Glomerular visceral epithelial cell (primary cell): Measurements from ENCODE around the gene SERPING1.
A peak's percentile ranks its signal among the peaks of the same experiment; 100 is the strongest.

Source experiments
- DNase-seq: peaks from one replicate; pipeline ENCODE4 v3.0.0-alpha.2; 2016; ENCODE audit errors: extremely low spot score

Gene SERPING1

DNA sequence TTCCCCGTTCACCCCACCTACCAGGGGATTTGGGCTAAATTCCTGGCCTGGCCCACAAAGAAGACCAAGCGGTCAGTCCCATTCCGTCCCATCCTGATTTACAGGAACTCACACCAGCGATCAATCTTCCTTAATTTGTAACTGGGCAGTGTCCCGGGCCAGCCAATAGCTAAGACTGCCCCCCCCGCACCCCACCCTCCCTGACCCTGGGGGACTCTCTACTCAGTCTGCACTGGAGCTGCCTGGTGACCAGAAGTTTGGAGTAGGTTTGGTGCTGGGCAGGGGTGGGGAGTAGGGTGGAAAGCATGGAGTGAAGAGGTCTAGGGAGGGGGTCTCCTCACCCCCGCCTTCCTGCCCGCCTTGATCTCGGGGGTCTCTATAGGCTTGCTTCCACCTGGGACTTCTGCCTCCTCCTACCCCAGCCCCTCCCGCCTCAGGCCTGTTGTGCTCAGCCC is at the start of gene SERPING1:
Gene SERPING1, plus strand, starts transcription at position 225 of the 455 bp plus-strand sequence. CDS start 586 bp downstream, outside the sequence.
- DNase-seq = no peak

DNA sequence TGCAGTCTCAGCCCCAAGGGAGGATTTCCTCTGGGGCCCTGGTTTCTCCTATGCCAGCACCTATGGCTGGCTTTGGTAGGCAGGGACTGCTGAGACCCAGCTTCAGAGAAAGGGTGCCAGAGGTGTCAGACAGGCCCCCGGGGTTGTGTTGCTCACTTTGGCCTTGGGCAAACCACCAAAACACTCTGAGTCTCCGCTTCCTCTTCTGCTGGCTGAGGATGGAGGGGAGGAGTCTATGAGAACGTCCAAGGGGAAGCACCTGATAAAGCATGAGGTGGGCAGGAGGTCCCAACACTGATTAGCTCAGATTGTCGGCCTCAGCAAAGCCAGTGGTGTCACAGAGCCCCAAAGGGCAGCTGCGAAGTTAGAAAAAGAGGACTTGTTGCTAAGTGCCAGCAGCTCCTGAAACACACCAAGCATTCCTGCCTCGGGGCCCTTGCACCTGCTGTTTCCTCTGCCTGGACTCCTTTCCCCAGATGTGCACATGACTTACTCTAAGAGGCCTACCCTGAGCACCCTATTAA is 49.6 kb upstream of the SERPING1 start:
- DNase-seq = no peak

DNA sequence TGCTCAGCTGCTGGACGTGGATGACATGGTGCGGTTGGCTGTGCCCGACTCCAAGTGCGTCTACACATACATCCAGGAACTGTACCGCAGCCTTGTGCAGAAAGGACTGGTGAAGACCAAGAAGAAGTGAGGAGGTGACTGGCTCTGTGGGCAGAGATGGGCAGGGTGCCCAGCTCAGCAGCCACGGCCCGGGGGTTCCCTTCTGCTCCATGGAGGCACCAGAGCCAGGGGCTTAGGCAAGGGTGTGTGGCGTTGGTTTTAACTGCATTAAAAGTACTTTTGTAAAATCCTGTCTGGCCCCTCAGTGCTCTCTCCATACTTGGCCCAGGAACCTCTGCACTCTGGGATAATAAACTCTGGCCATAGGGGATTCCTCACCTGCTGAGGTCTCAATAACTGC is 47.5 kb upstream of the SERPING1 start:
- no peak for DNase-seq

DNA sequence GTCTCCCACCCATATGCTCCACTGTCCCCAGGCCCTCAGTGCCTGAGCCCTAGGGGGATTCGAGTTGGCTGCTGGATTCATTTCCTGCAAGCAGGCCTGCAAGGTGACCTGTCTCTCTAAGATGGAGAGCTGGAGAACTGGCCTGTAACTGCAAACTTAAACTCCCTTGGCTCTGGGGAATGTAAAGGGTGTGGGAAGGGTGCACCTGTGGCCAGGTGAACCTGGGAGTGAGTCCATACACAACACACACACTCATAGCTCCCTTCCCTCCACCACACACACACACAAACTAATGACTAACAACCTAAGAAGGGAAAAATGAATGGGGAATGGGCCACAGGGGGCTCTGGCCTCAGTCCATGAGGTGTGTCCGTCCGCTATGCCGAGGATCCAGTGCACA is 45.5 kb upstream of the SERPING1 start:
- no peak for DNase-seq

DNA sequence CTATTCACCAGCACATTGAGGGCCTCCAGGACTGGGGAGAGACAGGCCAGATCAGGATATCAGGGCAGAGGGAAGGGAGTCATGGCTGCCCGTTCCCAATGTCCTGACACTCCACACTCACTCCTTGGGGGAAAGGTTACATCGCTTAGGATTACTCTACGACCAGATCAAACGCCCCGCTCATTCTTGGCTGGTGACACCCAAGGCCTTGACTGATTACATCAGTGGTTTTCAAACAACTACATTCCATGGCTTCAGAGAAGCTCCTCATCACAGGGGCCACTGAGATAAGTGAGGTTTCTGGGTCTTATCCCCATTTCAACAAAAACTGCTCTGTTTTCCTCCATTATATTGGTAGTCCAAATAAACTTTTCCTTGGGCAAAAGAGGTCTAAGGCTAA is 45.0 kb upstream of the SERPING1 start:
- no peak for DNase-seq

DNA sequence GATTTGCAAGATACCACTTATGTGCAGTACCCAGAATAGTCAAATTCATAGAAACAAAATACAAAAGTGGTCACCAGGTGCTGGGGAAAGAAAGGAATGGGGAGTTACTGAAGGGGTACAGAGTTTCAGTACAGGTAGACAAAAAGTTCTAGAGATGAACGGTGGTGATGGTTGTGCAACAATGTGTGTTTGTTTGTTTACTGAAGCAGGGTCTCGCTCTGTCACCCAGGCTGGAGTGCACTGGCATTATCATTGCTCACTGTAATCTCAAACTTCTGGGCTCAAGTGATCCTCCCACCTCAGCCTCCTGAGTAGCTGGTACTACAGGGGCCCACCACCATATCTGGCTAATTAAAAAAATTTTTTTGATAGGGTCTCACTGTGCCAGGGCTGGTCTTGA is 42.1 kb upstream of the SERPING1 start:
- DNase-seq = no peak

DNA sequence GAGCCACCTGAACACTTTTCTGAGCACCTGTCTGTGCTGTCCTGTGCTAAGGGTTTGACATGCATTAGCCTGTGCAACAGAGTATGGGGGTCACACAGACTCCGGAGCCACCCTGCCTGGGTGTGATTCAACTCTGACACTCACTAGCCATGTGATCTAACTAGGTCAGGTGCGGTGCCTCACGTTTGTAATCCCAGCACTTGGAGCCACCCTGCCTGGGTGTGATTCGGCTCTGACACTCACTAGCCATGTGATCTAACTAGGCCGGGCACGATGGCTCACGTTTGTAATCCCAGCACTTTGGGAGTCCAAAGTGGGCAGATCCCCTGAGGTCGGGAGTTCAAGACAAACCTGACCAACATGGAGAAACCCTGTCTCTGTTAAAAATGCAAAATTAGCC is 41.4 kb upstream of the SERPING1 start:
- DNase-seq = no peak

DNA sequence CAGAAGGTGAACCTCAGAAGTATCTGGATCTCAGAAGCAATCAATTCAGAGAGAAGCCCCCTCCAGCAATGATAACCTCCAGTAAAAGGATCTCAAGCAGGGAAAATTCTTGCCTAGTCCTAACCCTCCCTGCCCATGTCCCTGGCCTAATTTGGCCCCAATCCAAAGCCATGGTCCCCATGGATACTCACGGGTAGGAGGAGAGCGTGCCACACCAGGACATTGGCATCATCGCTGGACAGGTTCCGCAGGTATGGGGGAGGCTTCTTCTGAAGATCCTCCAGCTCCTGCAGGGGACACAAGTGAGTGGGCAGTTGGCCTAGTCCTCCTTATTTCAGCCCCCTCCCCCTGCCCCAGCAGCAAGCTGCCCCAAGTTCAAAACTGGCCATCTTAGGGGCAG is 37.3 kb upstream of the SERPING1 start:
- no peak for DNase-seq

DNA sequence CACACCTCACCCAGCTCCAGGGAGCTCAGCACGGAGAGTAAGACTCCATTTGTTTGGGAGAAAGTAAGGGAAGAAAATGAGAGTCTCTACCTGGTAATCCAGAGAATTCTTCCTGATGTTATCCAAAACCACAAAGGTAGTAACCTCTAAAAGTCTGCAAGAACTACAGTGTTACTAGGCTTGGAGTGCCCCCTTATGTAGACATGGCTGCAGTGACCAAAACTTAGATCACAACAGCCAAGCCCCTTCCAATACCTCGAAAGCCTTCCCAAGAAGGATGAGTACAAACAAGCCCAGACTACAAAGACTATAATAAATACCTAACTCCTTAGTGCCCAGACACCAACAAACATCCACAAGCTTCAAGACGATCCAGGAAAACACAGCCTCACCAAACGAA is 34.9 kb upstream of the SERPING1 start:
- no peak for DNase-seq

DNA sequence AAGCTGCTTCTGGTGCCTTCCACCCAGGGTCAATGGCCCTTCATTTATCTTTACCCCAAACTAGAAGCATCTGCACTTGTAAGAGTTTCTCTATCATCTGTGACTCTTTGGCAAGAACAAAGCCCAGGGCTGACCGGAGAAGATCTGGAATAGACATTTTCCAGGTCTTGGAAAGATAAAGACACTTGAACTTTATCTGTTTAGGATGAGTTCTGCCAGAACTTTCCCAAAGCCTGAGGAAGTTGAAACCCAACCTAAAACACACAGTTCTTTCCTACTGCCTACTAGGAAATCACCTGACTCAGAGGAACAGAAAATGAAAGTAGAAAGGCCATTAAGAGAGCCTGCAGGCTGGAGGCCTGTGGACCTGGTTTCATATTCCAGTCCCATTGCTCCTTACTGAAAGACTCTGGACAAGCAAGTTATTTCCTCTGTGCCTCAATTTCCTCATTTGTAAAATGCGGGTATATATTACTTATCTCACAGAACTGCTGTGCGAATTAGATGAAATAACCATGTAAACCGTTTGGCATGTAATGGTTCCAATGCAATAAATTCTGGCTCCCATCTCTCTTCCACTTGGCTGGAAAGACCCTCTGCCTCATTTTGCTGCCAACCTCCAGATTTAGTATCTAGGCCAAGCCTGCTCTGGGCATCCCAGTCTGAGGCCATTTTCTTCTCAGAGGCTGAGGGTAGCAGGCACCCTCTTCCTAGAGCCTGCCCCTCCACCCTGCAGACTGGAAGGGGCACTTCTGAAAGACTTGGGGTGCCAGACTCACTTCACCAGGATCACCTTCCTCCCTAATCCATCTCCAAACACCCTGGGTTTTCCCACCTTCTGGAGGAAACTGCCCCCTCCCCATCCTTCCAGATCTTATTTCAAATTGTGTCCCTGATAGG is 31.2 kb upstream of the SERPING1 start:
- peak; percentile 37 for DNase-seq

DNA sequence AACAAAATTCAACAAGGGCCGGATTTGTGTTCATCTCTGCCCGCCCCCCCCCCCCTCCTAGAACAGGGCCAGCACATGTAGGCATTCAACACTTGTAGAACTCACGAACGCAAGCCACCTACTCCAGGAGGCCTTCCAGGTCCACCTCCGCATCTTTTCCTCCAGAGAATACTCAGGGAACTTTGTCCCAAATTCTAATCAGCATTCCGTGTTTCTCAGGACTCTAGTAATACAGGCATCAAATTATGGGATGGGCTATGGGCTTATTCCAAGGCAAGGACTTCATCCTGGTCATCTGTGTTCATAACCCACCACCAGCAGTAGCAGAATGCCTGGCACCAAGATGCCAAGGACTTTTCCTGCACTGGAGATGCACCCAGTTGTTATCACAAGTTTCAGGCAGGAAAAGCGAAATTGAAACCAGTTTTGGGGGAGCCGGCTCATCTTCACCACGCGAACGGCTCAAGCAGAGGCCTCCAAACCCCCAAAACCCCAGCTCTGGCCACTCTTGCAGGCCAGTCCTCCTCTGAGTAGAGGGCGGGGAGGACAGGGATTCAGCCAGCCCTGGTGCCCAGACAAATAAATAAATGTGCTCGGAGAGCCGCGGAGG is 30.5 kb upstream of the SERPING1 start:
- no peak for DNase-seq

DNA sequence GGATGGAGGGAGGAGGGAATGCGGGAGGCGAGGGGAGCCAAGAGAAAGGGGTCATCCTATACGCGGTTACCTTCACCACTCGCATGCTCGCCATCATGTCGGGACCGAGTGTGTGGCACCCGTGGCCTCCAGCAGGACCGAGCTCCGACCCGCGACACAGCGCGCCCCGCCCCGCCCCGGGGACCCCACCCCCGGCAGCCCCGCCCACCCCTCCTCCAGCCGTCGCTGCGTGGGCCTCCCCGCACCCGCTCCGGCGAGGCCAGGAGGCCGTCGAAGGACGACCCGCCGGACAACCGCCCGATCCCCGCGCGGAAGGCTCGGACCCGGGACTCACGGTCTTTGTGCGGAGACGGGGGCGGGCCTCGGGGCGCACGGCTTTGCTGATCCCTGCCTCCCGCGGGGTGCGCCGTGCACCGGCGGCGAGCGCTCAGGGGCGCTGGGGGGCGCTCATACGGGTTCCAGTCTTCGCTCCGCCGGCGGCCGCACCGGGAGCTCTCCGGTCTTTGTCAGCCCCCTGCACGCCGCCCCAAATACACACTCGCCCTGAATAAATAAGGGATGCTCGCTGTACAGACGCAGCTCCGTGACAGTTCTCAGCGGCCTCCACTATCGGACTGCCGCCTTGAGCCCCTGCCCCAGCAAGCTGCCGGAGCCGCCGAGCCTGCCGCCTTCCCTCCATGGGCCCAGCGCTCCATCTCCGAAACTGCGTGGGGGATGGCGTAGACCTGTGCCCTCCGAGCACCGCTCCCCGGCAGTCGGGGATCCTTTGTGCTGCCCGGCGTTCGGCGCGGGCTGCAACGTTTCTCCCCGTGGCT is 29.8 kb upstream of the SERPING1 start, which contains the start of gene UBE2L6:
Gene UBE2L6, minus strand, starts transcription at position 158 of the 815 bp plus-strand sequence. Its CDS starts 61 bp downstream, at position 97.
- DNase-seq = peak; percentile 26

DNA sequence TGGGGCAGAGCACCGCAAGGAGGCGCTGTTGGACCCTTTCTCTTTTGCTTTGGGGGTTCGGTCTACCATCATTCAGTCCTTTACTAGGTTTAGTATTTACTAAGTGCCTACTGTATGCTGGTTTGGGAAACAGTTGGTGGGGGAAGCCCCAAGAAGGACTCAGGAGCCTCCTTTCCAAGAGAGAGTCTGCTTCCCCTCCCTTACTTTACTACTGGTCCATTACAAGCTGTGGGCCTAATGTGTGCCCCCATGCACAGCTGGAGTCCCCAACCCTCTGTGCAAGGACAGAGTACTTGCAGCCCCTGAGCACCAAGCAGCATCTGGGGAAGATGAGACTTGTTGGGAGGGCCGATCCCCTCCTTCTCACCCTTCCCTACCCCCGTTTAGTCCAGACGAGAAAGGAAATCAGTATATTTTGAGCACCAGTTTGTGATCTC is 29.1 kb upstream of the SERPING1 start:
- DNase-seq = peak; percentile 74

DNA sequence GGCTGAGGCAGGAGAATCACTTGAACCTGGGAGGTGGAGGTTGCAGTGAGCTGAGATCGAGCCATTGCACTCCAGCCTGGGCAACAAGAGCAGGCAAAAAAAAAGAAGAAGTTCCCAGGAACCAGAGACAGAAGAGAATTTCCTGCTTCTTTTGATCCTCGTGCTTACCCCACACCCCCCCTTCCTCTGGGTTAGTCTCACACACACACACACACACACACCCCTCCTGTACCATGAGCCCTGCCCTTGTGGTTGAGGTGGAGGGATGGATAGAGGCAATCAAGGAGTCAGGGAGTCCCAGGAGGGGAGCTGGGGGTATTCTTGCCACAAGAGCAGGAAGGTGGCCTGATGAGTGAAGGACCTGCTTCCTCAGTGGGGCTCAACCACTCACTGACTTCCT is 25.9 kb upstream of the SERPING1 start:
- DNase-seq = no peak

DNA sequence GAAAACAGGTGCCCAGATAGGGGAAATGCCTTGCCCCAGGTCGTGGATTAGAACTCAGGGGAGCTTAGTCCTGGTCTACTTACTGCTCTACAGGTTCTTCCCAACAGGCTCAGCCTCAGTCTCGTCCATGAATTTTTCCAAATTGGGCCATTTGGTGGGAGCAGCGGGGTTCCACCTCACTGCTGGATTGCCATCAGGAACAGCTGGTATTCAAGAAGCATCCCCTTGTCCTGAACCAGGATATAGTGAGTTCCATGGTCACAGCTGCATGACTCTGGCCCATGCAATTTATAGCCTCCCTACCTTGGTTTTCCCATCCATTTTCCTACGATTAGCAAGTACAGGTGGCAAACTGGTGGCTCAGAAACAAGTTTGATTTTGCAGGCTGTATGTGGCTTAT is 23.4 kb upstream of the SERPING1 start:
- no peak for DNase-seq

DNA sequence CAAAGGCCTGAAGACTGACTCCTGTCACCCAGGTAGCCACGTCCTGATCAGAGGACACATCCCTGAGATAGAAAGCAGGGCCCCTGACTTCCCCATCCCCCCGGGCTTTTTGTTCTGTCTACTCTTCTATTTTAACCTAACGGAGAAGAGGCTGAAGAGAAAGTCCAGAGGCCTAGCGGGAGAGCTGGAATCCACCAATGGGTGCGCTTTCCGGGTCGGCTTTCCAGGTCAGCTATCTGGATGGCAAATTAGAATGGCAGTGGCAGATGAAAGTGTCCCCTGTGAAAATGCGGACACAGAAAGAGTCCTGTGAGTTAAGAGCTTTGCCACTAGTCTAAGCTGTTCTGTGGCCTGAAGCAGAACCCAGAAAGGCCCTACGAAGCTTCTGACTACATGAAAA is 13.1 kb upstream of the SERPING1 start:
- DNase-seq = no peak

DNA sequence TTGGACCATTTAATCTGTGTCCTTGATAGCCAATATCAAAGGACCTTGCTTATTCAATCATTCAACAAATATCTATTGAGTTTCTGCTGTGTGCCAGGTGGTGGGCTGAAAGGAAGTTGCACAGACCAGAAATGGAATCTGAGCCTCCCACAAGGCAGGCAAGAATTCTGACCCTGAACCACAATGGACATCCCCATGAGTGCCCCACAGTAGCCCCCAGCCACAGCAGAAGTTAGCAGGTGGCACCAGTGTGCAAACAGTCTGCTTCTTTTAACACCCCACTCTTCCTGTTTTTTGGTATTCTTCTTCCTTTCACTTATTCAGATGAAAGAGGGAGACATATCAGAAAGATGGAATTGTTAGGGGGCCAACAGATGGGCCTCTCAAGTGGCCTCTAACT is 12.2 kb upstream of the SERPING1 start:
- no peak for DNase-seq

DNA sequence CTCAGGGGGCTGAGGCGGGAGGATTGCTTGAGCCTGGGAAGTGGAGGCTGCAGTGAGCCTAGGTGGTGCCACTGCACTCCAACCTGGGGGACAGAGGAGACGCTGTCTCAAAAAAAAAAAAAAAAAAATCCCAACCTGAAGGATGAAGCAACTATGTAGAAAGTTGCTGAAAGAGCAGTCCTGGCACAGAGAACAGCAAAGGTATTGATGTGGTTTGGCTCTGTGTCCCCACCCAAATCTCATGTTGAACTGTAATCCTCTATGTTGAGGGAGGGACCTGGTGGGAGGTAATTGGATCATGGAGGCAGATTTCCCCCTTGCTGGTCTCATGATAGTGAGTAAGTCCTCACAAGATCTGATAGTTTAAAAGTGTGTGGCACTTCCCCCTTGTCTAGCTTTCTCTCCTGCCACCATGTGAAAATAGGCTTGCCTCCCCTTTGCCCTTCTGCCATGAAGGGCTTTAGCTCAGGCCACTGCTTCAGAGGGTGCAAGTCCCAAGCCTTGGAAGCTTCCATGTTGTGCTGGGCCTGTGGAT is 10.7 kb upstream of the SERPING1 start:
- no peak for DNase-seq

DNA sequence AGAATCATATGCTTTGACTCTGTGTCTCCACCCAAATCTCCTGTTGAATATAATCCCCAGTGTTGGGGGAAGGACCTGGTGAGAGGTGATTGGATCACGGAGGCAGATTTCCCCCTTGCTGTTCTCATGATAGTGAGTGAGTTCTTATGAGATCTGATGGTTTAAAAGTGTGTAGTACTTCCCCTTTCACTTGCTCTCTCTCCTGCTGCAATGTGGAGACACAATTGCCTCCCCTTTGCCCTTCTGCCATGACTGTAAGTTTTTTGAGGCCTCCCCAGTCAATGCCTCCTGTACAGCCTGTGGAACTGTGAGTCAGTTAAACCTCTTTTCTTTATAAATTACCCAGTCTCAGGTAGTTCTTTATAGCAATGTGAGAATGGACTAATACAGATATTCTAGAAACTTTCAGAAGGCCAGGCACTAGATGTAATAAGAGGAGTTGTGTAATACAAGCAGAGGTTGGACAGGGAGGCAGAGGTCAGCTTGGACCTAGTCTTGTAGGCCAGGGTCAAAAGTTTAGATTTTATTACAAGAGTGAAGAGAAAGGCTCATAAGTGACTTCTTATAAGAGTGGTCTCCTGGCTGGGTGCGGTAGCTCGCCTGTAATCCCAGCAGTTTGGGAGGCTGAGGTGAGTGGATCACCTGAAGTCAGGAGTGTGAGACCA is 9.3 kb upstream of the SERPING1 start:
- DNase-seq = no peak

DNA sequence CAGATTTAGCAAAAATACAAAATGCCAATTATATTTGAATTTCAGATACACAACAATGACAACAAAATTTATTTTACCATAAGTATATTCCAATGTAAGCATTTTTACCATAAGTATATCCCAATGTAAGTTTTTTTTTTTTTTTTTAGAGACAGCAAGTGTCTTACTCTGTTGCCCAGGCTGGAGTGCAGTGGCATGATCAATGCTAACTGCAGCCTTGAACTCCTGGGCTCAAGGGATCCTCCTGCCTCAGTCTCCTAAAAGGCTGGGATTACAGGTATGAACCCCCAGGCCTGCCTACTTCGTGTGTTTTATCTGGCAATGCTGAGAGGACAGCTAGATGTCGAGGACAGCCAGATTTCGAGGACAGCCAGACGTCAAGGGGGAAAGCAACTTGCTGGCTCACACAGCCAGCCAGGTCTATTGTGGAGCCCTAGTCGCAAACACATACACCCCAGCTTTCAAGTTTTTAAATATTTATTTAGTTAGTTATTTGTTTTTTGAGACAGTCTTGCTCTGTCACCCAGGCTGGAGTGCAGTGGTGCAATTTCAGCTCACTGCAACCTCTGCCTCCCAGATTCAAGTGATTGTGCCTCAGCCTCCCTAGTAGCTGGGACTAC is 1.1 kb upstream of the SERPING1 start:
- no peak for DNase-seq
